ENCODE measurements around the gene TAMALIN. TPM values are rescaled to one million over a fixed set of nuclear protein-coding genes. Genes with fewer than 3 reads are reported as not detected.
"Not testable (repeated sequence)": the region's sequence is repeated elsewhere in the genome, so short reads cannot be mapped to it uniquely, and the experiment has no call there.

Gene TAMALIN
- total RNA-seq = 27.5 TPM
- long read RNA-seq, transcript GRASP-201 (8 exons, 1,933 nt) = major isoform, 23 of 34 reads
- long read RNA-seq, partial matches to known transcripts = 1 of 34 reads
- long read RNA-seq, other reads (novel, unspliced or antisense) = 8 of 34 reads

DNA sequence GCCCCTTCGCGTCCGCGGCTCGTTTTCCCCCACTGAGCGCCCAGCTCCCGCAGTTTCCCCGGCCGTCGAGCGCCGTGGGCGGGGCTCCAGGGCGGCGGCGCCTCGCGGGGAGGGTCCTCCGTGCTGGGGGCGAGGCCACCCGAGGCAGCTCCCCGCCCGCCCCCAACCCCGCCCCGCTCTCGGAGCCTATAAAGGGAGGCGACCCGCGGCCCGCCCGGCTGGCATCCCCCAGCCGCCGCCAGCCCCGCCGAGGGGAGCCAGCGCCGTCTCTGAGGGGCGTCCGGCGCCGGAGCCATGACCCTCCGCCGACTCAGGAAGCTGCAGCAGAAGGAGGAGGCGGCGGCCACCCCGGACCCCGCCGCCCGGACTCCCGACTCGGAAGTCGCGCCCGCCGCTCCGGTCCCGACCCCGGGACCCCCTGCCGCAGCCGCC, at the start of gene TAMALIN:
TSS of gene TAMALIN (plus strand) at position 221 of the 432 bp plus-strand sequence. CDS start at position 295, 74 bp downstream.
- peak; percentile 86 for DNase-seq (ENCODE audit: low spot score)
- intact Hi-C loops (cut with DNase I) = loop anchor here (1.0 to 5.0 kb wide), 2 partner anchors 17 to 76 kb away; no protein-coding TSS in a partner anchor

DNA sequence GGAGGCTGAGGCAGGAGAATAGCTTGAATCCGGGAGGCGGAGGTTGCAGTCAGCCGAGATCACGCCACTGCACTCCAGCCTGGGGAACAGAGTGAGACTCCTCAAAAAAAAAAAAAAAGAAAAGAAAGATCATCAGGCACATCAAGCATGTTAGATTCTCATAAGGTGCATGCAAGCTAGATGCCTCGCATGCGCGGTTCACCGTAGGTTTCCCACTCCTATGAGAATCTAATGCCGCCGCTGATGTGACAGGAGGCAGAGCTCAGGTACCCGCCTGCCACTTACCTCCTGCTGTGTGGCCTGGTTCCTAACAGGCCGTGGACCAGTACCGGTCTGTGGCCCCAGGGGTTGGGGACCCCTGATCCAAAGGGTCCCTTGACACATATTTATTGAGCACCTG, 48.2 kb upstream of the TAMALIN start:
- no peak for DNase-seq (ENCODE audit: low spot score)
- intact Hi-C loops (cut with DNase I) = no loop called here

DNA sequence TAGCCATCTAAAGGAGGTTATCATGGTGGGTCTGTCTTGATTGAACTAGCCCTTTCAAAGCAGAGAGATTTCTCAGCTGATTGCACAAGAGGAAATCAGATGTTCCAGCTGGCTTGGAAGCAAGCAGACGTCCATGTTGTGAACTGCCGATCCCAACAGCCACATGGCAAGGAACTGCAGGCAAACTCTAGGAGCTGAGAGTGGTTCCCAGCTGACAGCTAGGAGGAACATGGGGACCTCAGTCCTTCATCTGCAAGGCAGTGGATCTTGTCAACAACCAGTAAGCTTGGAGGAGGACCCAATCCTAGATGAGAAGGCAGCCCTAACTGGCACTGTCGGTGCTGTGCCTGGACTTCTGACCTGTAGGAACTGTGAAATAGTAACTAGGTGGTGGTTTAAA, 47.5 kb upstream of the TAMALIN start:
- intact Hi-C loops (cut with DNase I) = no loop called here
- DNase-seq (ENCODE audit: low spot score) = no peak

GRCh38 chr12:51959921-51960320, 46.8 kb upstream of the TAMALIN start:
- no peak for DNase-seq (ENCODE audit: low spot score)
- intact Hi-C loops (cut with DNase I) = no loop called here

GRCh38 chr12:51960488-51960887, 46.3 kb upstream of the TAMALIN start:
- intact Hi-C loops (cut with DNase I) = no loop called here
- no peak for DNase-seq (ENCODE audit: low spot score)

DNA sequence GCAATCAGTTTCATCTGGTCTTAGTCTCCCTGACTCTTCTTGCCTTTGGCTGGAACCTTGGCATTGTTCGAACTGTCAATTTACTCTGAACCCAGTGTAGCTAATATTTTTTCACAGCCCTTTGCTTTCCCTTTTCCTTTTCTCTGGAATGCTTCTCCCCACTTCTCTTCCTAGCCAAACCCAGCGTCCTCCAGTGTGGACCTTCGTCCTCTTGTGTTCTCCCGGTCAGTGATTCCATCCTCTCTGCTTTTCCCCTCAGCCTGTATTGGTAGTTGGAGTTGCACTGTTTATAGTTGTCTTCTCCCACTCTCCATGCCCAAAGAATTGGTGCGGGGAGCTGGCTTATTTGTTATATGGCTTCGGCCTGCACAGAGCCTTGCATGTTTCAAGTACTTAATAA, 45.9 kb upstream of the TAMALIN start:
- intact Hi-C loops (cut with DNase I) = no loop called here
- DNase-seq (ENCODE audit: low spot score) = no peak

GRCh38 chr12:51961834-51962233, 44.9 kb upstream of the TAMALIN start:
- intact Hi-C loops (cut with DNase I) = no loop called here
- no peak for DNase-seq (ENCODE audit: low spot score)

DNA sequence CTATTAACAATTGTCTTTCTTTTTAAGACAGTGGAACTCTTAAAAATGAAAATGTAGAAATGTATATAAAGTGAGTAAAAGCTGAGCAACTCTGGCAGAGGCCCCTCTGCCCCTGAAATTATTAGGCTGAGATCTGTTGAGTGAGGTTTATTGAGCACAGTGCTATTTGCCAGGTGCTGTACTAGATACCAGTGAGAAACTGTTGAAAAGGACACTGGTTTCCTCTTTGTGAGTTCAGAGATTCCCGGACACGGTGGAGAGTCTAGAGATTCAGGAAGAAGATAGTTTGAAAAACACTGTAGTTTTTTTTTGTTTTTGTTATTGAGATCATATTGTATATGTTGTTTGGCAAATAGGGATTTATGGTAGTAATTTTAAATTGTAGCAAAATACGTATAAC, 44.0 kb upstream of the TAMALIN start:
- intact Hi-C loops (cut with DNase I) = no loop called here
- no peak for DNase-seq (ENCODE audit: low spot score)

GRCh38 chr12:51963477-51963876, 43.3 kb upstream of the TAMALIN start:
- intact Hi-C loops (cut with DNase I) = no loop called here
- DNase-seq (ENCODE audit: low spot score) = no peak

DNA sequence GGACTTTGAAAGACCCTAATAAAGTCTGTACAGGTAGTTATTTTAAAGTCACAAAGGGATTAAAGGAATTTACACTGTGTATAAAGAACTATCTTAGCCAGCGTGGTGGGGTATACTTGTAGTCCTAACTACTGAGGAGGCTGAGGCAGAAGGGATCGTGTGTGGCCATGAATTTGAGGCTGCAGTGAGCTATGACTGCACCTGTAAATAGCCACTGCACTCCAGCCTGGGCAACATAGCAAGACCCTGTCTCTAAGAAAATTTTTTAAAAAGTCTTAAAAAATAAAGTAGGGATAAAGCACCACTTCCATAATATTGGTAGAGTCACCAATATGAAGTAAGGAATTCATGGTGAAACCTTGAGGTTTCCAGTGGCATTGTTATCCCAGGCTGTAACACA, 37.1 kb upstream of the TAMALIN start:
- DNase-seq (ENCODE audit: low spot score) = no peak
- intact Hi-C loops (cut with DNase I) = no loop called here

- intact Hi-C loops (cut with DNase I) = no loop called here
- no peak for DNase-seq (ENCODE audit: low spot score)
Measured at GRCh38 chr12:51970904-51971646, 35.7 kb upstream of the TAMALIN start.

- no peak for DNase-seq (ENCODE audit: low spot score)
- intact Hi-C loops (cut with DNase I) = no loop called here
Measured at GRCh38 chr12:51971679-51972421, 34.9 kb upstream of the TAMALIN start.

DNA sequence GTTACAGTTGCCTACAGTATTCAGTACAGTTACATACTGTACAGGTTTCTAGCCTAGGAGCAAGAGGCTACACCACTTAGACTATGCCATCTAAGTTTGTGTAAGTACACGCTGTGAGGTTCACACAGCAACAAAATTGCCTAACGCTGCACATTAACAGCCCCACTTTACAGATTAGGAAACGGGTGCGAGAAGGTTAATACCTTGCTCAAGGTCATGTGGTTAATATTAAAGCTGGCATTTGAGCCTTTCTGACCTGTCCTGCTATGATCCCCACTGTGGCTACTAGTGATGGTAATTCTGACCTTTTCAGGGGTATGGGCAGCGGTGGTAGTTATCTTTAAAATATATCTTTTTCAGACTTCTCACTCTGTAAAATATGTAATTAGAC, 34.3 kb upstream of the TAMALIN start:
- intact Hi-C loops (cut with DNase I) = no loop called here
- no peak for DNase-seq (ENCODE audit: low spot score)

- intact Hi-C loops (cut with DNase I) = no loop called here
- DNase-seq (ENCODE audit: low spot score) = peak; percentile 87
Measured at GRCh38 chr12:51972849-51973273, 33.9 kb upstream of the TAMALIN start.

GRCh38 chr12:51973560-51973959, 33.2 kb upstream of the TAMALIN start:
- intact Hi-C loops (cut with DNase I) = no loop called here
- no peak for DNase-seq (ENCODE audit: low spot score)

DNA sequence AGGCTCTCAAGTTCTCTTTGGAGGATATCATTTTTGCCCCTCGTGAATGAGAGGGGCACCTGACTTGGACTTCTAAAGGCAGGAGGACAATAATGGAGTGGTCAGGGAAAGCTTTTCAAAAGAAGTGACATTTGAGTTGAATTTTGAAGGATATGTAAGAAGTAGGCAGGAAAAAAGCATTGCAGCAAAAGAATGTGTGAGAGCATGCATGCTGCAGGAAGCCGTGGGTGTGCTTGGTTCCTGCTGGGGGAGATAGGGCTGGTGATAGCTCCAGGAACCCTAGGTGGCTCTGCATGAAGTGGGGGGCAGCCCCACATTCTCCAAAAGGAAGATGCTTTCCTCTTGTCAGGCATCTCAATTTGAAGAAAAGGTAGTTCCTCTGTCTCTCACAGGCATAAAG, 32.1 kb upstream of the TAMALIN start:
- no peak for DNase-seq (ENCODE audit: low spot score)
- intact Hi-C loops (cut with DNase I) = no loop called here

GRCh38 chr12:51975196-51975595, 31.6 kb upstream of the TAMALIN start:
- intact Hi-C loops (cut with DNase I) = no loop called here
- no peak for DNase-seq (ENCODE audit: low spot score)

DNA sequence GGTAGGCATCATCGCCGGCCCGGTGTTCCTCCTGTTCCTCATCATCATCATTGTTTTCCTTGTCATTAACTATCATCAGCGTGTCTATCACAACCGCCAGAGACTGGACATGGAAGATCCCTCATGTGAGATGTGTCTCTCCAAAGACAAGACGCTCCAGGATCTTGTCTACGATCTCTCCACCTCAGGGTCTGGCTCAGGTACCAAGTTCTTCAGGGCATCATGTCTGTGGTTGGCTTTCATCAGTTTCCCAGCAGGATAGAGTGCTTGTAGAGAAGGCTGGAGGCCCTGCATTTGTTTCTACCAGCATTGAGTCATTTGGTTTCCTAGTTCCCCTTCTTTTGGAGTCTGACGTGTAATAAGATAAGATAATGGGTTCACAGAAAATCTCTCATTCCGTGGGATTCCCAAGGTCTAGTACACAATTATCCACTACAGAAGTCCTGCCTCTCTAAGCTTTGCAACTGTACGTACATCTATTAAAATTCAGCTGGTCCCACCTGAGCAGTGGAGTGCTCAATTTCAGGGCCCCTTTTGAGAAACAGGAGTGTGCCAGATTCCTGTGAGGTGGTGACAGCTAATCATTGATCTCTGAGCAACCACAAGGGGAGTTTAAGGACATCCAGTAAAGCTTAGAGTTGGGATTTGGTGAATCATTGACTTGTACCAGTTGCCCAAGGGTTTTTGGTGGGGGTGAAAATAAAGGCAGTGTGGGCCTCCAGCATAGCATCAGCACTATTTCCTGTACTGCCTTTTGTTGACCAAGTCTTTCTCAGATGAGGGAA, 30.2 kb upstream of the TAMALIN start:
- DNase-seq (ENCODE audit: low spot score) = no peak
- intact Hi-C loops (cut with DNase I) = no loop called here

GRCh38 chr12:51977320-51977753, 29.4 kb upstream of the TAMALIN start:
- intact Hi-C loops (cut with DNase I) = no loop called here
- no peak for DNase-seq (ENCODE audit: low spot score)

DNA sequence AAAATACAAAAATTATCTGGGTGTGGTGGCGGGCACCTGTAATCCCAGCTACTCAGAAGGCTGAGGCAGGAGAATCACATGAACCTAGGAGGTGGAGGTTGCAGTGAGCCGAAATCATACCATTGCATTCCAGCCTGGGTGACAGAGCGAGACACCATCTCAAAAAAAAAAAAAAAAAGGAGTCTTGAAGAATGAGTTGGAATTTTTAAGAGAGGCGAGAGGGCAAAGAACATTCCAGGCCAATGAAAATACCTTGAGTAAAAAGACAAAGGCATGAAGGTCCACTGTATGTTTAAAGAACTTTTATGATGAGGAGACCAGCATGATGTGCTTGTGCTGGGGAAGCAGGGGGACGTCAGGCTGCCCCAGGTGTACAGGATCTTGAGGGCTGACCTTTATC, 27.4 kb upstream of the TAMALIN start:
- intact Hi-C loops (cut with DNase I); DNase-seq (ENCODE audit: low spot score): not testable (repeated sequence)
